SK-N-SH (cell line): ENCODE data around the gene TRAF2.

ENCODE experiments used
- CTCF ChIP-seq: fragments of 200-600 bp; sonication (generic); IDR thresholded peaks from 2 replicates; pipeline ENCODE4 v1.6.1; 2017; ENCODE audit warnings: antibody characterized with exemption, mild to moderate bottlenecking, moderate library complexity
- POLR2AphosphoS5 ChIP-seq: IDR thresholded peaks from 2 replicates; pipeline ENCODE4 v1.6.1; 2012; ENCODE audit warnings: low read depth, low read length
- TAF1 ChIP-seq: IDR thresholded peaks from 2 replicates; pipeline ENCODE4 v1.6.1; 2012; ENCODE audit warnings: low read depth, mild to moderate bottlenecking, low read length, moderate library complexity, borderline replicate concordance
- USF2 ChIP-seq: fragments of 150-350 bp; IDR thresholded peaks from 2 replicates; pipeline ENCODE4 v1.6.1; 2017; ENCODE audit warnings: antibody characterized with exemption, low read length, low read depth, borderline replicate concordance

DNA sequence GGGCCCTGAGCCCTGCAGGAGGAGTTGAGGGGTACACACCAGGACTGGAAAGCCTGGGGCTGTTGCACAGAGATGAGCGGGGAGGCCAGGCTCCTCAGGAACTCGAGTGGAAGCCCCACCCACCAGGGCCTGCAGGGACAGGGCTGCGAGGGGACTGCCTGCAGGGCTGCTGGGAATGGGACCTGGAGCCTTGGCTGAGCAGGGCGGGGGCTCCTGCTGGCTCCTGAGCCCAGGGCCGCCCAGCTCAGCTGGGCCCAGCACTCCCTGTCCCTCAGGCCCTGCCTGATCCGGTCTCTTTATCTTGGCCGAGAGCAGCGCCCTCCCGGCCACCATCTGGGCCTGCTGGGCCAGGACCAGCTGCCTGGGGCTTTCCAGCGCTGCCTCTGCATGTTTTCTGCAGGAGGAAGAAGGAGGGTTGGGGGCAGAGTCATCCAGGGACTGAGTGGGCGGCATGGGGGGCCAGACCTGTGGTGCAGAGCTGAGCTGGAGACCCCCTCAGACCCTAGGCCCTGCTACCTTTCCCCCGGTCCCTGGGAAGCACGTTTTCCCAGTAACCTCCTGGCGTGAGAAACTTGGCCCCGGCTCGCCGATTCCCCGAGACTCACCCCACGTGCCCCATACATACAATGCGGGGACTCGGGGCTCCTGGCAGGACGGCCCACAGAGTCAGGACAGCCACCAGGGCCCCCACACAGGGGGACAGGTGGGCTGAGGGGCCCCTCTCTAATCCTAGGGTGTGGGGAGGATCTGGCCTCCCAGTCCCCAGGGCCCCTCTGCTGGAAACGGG is 75.2 kb downstream of the TRAF2 start:
- TF ChIP-seq CTCF (no peak), POLR2AphosphoS5 (no peak), TAF1 (no peak), USF2 (no peak)
